Lower leg skin (tissue), 4 donors: ENCODE measurements around the gene ZNF490. TPM values are rescaled to one million over a fixed set of nuclear protein-coding genes. Genes with fewer than 3 reads are reported as not detected.
"Not testable (repeated sequence)": the region's sequence is repeated elsewhere in the genome, so short reads cannot be mapped to it uniquely, and the experiment has no call there.

Source experiments
- DNase-seq, 2 donors: peaks; one replicate each; pipeline ENCODE4 v3.0.0-alpha.2; 2019; ENCODE audit warnings: low spot score in 2 of 2
- H3K4me3 ChIP-seq: fragments of 200-600 bp; sonication (generic); 2 replicates; pipeline ENCODE4 v1.5.1; 2017; ENCODE audit warnings: mild to moderate bottlenecking, low read depth; ENCODE audit not compliant: poor library complexity, severe bottlenecking
- CTCF ChIP-seq, 3 donors: fragments of 450-650 bp; IDR thresholded peaks; one replicate each; pipeline ENCODE4 v1.5.1; 2016; ENCODE audit warnings: antibody characterized with exemption in 3 of 3, mild to moderate bottlenecking in 3 of 3, moderate library complexity in 2 of 3
- POLR2A ChIP-seq, 2 donors: fragments of 450-650 bp; IDR thresholded peaks; one replicate each; pipeline ENCODE4 v1.6.1; 2016 to 2017; ENCODE audit warnings: antibody characterized with exemption in 2 of 2, mild to moderate bottlenecking in 1 of 2, moderate library complexity in 1 of 2
- WGBS, 2 donors: methylation state at CpG; one replicate each; pipeline ENCODE4 v1.1.5; 2018; 5-methylcytosine and 5-hydroxymethylcytosine counted together
- intact Hi-C: fragments of 100-400 bp; cut with DNase I; formaldehyde crosslinking; loops from one replicate; pipeline ENCODE4 v1.15.0; 2023; ENCODE audit warnings: low total_unique reads
- total RNA-seq, 4 donors: library from RNA; depleted of rRNA; stranded (reverse); fragments of >200 nt; gene quantifications; one replicate each; pipeline ENCODE4 v1.1.0, GENCODE V29; 2016

The ZNF490 gene
- total RNA-seq, 4 donors from 2014 or later = 5.0 to 7.3 (median 6.7) TPM

GRCh38 chr19:12629215-12629614, 18.6 kb upstream of the ZNF490 start:
- intact Hi-C loops = no loop called here
- no peak overlapping the region for H3K4me3 ChIP-seq
- WGBS, 2 donors = 96 to 97% methylated on average over 7 of the region's 7 CpGs
- no peak for DNase-seq
- no peak for TF ChIP-seq CTCF (IDR thresholded peaks at IDR 0.05)
- no peak for TF ChIP-seq POLR2A (IDR thresholded peaks at IDR 0.05)

GRCh38 chr19:12628040-12629022, 17.7 kb upstream of the ZNF490 start:
- no peak overlapping the region for H3K4me3 ChIP-seq
- DNase-seq = no peak
- TF ChIP-seq POLR2A (IDR thresholded peaks at IDR 0.05) (no peak), CTCF (IDR thresholded peaks at IDR 0.05) (no peak)
- 97% methylated on average over 17 of the region's 17 CpGs for WGBS, 2 donors
- intact Hi-C loops = no loop called here

DNA sequence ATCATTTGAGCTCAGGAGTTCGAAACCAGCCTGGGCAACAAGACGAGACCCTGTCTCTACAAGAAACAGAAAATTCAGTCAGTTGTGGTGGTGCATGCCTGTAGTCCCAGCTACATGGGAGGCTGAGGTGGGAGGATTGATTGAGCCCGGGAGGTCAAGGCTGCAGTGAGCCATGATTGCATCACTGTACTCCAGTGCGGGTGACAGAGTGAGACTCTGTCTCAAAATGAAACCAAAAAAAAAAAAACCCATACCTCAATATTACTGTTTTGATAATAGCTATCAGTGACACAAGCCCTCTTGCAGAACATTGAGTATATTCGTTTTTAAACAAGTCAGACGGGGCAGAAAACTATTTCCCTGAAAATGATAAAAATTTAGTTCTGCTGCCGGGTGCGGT, 16.3 kb upstream of the ZNF490 start:
- intact Hi-C loops = no loop called here
- 87 to 97% methylated on average over 8 of the region's 8 CpGs for WGBS, 2 donors
- DNase-seq = no peak
- no peak overlapping the region for H3K4me3 ChIP-seq
- TF ChIP-seq POLR2A (IDR thresholded peaks at IDR 0.05) (no peak), CTCF (IDR thresholded peaks at IDR 0.05) (no peak)

DNA sequence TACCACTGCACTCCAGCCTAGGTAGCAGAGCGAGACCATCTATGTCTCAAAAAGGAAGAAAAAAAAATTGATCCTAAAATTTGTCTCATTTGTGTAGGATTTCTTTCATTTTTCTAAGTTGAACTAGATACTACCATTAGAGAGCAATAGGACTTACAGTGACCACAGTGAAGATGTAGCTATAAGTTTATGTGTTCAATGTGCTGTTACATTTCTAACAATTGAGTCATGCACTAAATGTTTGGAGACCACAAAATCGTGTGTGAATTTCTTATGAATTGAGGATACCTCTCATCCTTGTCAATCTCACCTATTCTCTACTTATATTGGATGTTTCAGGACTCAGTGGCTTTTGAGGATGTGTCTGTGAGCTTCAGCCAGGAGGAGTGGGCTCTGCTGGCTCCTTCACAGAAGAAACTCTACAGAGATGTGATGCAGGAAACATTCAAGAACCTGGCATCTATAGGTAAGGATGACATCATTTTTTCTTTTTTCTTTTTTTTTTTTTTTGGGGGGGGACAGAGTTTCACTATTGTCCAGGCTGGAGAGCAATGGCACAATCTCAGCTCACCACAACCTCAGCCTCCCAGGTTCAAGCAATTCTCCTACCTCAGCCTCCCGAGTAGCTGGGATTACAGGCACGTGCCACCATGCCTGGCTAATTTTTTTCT, 12.9 kb upstream of the ZNF490 start:
- no peak overlapping the region for H3K4me3 ChIP-seq
- TF ChIP-seq CTCF (IDR thresholded peaks at IDR 0.05) (no peak), POLR2A (IDR thresholded peaks at IDR 0.05) (no peak)
- no peak for DNase-seq
- intact Hi-C loops = no loop called here
- WGBS, 2 donors = 87 to 88% methylated on average over 4 of the region's 4 CpGs

GRCh38 chr19:12621253-12622024, 10.8 kb upstream of the ZNF490 start:
- DNase-seq, intact Hi-C loops, H3K4me3 ChIP-seq: not testable (repeated sequence)
- WGBS, 2 donors = 70 to 81% methylated on average over 21 to 26 of the region's 26 CpGs

DNA sequence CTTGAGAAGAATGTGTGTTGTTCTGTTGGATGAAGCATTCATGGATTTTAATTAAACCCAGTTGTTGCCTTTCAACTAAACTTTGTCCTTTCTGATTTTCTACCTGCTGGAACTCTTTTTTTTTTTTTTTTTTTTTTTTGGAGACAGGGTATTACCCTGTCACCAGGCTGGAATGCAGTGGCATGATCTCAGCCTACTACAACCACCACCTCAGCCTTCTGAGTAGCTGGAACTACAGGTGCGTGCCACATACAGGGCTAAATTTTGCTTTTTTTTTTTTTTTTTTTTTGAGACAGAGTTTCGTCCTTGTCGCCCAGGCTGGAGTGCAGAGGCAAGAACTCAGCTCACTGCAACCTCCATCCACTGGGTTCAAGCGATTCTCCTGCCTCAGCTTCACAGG, 7.0 kb upstream of the ZNF490 start:
- no peak overlapping the region for H3K4me3 ChIP-seq
- 92 to 99% methylated on average over 2 to 4 of the region's 4 CpGs for WGBS, 2 donors
- intact Hi-C loops = no loop called here
- DNase-seq = no peak
- TF ChIP-seq POLR2A (IDR thresholded peaks at IDR 0.05) (no peak), CTCF (IDR thresholded peaks at IDR 0.05) (no peak)
